ENCODE results near the gene MILR1. TPM values are rescaled to one million over a fixed set of nuclear protein-coding genes. Genes with fewer than 3 reads are reported as not detected.
"Not testable (repeated sequence)": the region's sequence is repeated elsewhere in the genome, so short reads cannot be mapped to it uniquely, and the experiment has no call there.

MILR1 gene
- total RNA-seq, 1 experiment from 2014 or later: not detected

DNA sequence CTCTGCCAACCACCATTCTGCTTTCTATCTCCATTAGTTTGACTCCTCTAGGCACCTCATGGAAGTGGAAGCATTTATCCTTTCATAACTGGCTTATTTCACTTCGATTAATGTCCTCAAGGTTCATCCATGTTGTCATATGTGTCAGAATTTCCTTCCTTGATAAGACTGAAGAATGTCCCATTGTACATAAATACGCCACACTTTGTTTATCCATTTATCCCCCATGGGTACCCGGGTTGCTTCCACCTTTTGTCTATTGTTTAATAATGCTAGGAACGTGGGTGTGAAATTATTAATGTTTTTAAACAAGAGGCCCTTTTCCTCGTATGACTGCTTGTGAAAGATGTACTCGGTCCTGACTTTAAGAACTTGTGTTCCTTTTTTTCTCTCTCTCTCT is 12.9 kb downstream of the MILR1 start (continued):
- TF ChIP-seq NFE2L1 (CRISPR knock-in tag; IDR thresholded peaks at IDR 0.05): no peak

DNA sequence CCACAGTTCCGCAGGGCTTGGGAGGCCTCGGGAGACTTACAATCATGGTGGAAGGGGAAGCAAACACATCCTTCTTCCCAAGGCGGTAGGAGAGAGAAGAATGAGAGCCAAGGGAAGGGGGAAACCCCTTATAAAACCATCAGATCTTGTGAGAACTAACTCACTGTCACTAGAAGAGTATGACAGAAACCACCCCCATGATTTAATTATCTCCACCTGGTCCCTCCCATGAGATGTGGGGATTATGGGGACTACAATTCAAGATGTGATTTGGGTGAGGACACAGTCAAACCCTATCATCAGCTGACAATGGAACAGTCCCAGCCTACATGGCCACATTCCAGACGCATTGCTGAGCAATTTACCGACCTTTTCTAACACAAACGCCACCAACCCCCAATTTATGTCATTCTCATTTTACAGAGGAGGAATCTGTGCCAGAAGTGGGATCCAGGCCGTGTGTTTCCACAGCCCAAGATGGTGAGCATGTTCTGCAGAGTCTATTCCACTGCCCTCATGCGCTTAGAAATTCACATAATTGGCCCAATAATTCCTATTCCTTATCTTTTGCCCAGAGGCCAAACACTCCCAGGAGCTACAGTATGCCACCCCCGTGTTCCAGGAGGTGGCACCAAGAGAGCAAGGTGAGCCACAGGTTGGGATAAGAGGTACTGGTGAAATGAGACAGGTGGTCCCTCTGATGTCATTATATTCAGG is 17.3 kb downstream of the MILR1 start:
- H3K27me3 Mint-ChIP-seq (ENCODE audit: low read depth): no peaks in the 10 kb centered on the region; the same call in 1 of the 2 replicates
- H3K9me3 Mint-ChIP-seq: no peaks in the 10 kb centered on the region
- H3K4me3 Mint-ChIP-seq: no peak overlapping the region
- POLR2A ChIA-PET: no interaction called here
- H3K36me3 Mint-ChIP-seq: no peaks in the 10 kb centered on the region
- TF ChIP-seq ZNF416 (CRISPR knock-in tag; IDR thresholded peaks at IDR 0.05): no peak
- TF ChIP-seq, protein P1, sequence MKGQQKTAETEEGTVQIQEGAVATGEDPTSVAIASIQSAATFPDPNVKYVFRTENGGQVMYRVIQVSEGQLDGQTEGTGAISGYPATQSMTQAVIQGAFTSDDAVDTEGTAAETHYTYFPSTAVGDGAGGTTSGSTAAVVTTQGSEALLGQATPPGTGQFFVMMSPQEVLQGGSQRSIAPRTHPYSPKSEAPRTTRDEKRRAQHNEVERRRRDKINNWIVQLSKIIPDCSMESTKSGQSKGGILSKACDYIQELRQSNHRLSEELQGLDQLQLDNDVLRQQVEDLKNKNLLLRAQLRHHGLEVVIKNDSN (CRISPR knock-in tag; IDR thresholded peaks at IDR 0.05): no peak
- no peak for TF ChIP-seq JAZF1 (CRISPR knock-in tag; IDR thresholded peaks at IDR 0.05)
- no peak for TF ChIP-seq PRRX2 (CRISPR knock-in tag; IDR thresholded peaks at IDR 0.05)
- no peak for TF ChIP-seq RELA (CRISPR knock-in tag; IDR thresholded peaks at IDR 0.05; ENCODE audit: borderline replicate concordance)
- TF ChIP-seq CREB1 (CRISPR knock-in tag; IDR thresholded peaks at IDR 0.05): no peak
- TF ChIP-seq, protein P2, sequence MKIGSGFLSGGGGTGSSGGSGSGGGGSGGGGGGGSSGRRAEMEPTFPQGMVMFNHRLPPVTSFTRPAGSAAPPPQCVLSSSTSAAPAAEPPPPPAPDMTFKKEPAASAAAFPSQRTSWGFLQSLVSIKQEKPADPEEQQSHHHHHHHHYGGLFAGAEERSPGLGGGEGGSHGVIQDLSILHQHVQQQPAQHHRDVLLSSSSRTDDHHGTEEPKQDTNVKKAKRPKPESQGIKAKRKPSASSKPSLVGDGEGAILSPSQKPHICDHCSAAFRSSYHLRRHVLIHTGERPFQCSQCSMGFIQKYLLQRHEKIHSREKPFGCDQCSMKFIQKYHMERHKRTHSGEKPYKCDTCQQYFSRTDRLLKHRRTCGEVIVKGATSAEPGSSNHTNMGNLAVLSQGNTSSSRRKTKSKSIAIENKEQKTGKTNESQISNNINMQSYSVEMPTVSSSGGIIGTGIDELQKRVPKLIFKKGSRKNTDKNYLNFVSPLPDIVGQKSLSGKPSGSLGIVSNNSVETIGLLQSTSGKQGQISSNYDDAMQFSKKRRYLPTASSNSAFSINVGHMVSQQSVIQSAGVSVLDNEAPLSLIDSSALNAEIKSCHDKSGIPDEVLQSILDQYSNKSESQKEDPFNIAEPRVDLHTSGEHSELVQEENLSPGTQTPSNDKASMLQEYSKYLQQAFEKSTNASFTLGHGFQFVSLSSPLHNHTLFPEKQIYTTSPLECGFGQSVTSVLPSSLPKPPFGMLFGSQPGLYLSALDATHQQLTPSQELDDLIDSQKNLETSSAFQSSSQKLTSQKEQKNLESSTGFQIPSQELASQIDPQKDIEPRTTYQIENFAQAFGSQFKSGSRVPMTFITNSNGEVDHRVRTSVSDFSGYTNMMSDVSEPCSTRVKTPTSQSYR (CRISPR knock-in tag; IDR thresholded peaks at IDR 0.05): no peak
- TF ChIP-seq ATF1 (CRISPR knock-in tag; IDR thresholded peaks at IDR 0.05): no peak
- TF ChIP-seq, protein P3, sequence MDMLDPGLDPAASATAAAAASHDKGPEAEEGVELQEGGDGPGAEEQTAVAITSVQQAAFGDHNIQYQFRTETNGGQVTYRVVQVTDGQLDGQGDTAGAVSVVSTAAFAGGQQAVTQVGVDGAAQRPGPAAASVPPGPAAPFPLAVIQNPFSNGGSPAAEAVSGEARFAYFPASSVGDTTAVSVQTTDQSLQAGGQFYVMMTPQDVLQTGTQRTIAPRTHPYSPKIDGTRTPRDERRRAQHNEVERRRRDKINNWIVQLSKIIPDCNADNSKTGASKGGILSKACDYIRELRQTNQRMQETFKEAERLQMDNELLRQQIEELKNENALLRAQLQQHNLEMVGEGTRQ (CRISPR knock-in tag; IDR thresholded peaks at IDR 0.05): no peak
- no peak for TF ChIP-seq FOXP1 (CRISPR knock-in tag; IDR thresholded peaks at IDR 0.05; ENCODE audit: borderline replicate concordance)
- TF ChIP-seq ZNF671 (CRISPR knock-in tag; IDR thresholded peaks at IDR 0.05): no peak
- TF ChIP-seq TEAD4 (CRISPR knock-in tag; IDR thresholded peaks at IDR 0.05): no peak
- TF ChIP-seq, protein P4, sequence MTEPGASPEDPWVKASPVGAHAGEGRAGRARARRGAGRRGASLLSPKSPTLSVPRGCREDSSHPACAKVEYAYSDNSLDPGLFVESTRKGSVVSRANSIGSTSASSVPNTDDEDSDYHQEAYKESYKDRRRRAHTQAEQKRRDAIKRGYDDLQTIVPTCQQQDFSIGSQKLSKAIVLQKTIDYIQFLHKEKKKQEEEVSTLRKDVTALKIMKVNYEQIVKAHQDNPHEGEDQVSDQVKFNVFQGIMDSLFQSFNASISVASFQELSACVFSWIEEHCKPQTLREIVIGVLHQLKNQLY (CRISPR knock-in tag; IDR thresholded peaks at IDR 0.05): no peak
- TF ChIP-seq ELF4 (CRISPR knock-in tag; IDR thresholded peaks at IDR 0.05; ENCODE audit: low read depth): no peak
- CTCF ChIA-PET: interaction anchor here (1.0 kb wide), 1 partner anchor 46 kb away, joined by 3 read pairs; no protein-coding TSS in a partner anchor
- ATAC-seq: peak; percentile 16; the same call in 1 of the 2 replicates
- H3K4me1 Mint-ChIP-seq: peaks cover 22% of the 10 kb centered on the region
- H3K27ac Mint-ChIP-seq: no peak overlapping the region
- no peak for DNase-seq (ENCODE audit: low spot score)

DNA sequence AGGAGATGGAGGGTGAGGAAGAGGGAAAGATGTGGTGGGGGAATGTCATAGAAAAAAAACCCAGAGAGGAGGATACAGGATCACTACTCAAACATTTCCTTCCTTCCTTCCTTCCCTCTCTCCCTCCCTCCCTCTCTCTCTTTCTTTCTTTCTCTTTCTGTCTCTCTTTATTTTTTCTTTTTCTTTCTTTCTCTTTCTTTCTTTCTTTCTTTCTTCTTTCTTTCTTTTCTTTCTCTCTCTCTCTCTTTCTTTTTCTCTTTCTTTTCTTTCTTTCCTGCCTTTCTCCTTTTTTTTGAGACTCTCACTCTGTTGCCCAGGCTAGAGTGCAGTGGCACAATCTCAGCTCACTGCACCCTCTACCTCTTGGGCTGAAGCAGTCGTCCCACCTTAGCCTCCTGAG is 17.9 kb downstream of the MILR1 start:
- H3K27me3 Mint-ChIP-seq (ENCODE audit: low read depth); H3K9me3 Mint-ChIP-seq; ATAC-seq; H3K27ac Mint-ChIP-seq; POLR2A ChIA-PET; H3K36me3 Mint-ChIP-seq; H3K4me3 Mint-ChIP-seq; DNase-seq (ENCODE audit: low spot score): not testable (repeated sequence)
- peaks cover 26% of the 10 kb centered on the region for H3K4me1 Mint-ChIP-seq
- CTCF ChIA-PET: interaction anchor here (1.0 kb wide), 1 partner anchor 47 kb away, joined by 3 read pairs; no protein-coding TSS in a partner anchor

DNA sequence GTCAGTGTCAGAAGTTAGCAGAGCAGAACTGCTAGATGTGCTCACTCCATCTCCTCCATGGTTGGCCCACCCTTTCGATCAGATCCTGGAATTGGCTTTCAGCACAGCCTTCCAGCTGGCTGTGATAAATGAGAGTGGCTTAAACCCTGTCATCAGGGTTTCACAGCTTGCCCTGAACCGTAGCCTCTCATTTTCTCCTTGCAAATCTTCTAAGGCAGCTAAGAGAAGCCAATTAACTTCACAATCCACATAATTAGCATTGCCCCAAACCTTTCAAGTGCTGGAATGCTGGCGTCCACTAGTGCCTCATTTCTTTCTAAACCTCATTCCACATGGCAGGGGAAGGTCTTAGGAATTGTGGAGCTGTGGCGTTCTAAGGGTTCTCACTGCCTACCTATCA is 21.7 kb downstream of the MILR1 start:
- H3K4me3 Mint-ChIP-seq: no peak overlapping the region
- no peak overlapping the region; the same call in 1 of the 2 replicates for H3K27ac Mint-ChIP-seq
- H3K9me3 Mint-ChIP-seq: no peaks in the 10 kb centered on the region
- H3K36me3 Mint-ChIP-seq: no peaks in the 10 kb centered on the region
- peak; percentile 46 for ATAC-seq
- POLR2A ChIA-PET: interaction anchor here (0.6 kb wide), 1 partner anchor 11 kb away, joined by 4 read pairs; no protein-coding TSS in a partner anchor
- H3K4me1 Mint-ChIP-seq: peaks cover 23% of the 10 kb centered on the region
- no peak for DNase-seq (ENCODE audit: low spot score)
- CTCF ChIA-PET: interaction anchor here (0.6 to 1.7 kb wide), 3 partner anchors 21 to 52 kb away, joined by 3 to 5 read pairs (median 4); no protein-coding TSS in a partner anchor
- no peaks in the 10 kb centered on the region; the same call in 1 of the 2 replicates for H3K27me3 Mint-ChIP-seq (ENCODE audit: low read depth)
- no peak for TF ChIP-seq ZNF423 (CRISPR knock-in tag; IDR thresholded peaks at IDR 0.05)
- no peak for TF ChIP-seq JAZF1 (CRISPR knock-in tag; IDR thresholded peaks at IDR 0.05)
- TF ChIP-seq, protein P5, sequence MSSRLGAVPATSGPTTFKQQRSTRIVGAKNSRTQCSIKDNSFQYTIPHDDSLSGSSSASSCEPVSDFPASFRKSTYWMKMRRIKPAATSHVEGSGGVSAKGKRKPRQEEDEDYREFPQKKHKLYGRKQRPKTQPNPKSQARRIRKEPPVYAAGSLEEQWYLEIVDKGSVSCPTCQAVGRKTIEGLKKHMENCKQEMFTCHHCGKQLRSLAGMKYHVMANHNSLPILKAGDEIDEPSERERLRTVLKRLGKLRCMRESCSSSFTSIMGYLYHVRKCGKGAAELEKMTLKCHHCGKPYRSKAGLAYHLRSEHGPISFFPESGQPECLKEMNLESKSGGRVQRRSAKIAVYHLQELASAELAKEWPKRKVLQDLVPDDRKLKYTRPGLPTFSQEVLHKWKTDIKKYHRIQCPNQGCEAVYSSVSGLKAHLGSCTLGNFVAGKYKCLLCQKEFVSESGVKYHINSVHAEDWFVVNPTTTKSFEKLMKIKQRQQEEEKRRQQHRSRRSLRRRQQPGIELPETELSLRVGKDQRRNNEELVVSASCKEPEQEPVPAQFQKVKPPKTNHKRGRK (CRISPR knock-in tag; IDR thresholded peaks at IDR 0.05; ENCODE audit: borderline replicate concordance): no peak
- no peak for TF ChIP-seq TEAD4 (CRISPR knock-in tag; IDR thresholded peaks at IDR 0.05)
- TF ChIP-seq, protein P6, sequence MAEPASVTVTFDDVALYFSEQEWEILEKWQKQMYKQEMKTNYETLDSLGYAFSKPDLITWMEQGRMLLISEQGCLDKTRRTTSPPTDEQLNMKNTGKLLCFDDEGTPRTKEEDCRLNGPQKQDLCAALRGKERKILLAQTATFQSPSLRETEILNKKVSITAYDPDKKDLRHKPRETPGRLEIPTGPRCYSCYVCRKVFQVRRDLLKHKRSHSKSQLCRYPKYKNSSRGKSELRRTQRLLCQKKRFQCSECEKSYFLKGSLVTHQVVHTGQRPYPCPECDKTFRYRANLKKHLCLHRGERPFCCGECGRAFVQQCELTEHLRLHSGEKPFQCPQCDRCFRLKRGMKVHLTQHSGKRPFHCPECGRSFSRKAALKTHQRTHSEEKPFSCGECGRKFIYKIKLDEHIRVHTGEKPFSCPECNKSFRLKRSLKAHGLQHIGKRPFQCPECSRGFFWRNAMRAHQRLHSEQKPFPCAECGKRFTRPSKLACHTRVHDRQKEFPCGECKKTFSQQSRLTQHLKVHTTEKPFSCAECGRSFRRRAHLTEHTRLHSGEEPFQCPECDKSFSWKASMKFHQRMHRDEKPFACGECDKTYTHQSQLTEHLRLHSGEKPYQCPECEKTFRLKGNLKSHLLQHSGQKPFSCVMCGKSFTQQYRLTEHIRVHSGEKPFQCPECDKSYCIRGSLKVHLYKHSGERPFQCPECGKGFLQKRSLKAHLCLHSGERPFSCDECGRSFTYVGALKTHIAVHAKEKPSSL (CRISPR knock-in tag; conservative IDR thresholded peaks at IDR 0.05): no peak
- no peak for TF ChIP-seq TEAD1 (CRISPR knock-in tag; IDR thresholded peaks at IDR 0.05)
- TF ChIP-seq GRHL2 (CRISPR knock-in tag; IDR thresholded peaks at IDR 0.05; ENCODE audit: insufficient replicate concordance, severe bottlenecking): no peak
- no peak for TF ChIP-seq ZNF219 (CRISPR knock-in tag; IDR thresholded peaks at IDR 0.05; ENCODE audit: borderline replicate concordance)
- TF ChIP-seq CREB1 (CRISPR knock-in tag; IDR thresholded peaks at IDR 0.05): no peak
